Ramos (cell line): ENCODE results near the gene FUT7.

ENCODE experiments used
- in situ Hi-C: fragments of 300-500 bp; cut with MboI; formaldehyde crosslinking; loops from one replicate; pipeline ENCODE4 v1.14.3; 2022; ENCODE audit warnings: low sequenced_read_pairs; ENCODE audit not compliant: unreplicated experiment

Gene FUT7

GRCh38 chr9:137067860-137068538 lies 36.1 kb upstream of the FUT7 start:
- in situ Hi-C loops = loop anchor here (25.0 kb wide), 1 partner anchor 369 kb away; the partner anchor contains the start of gene ENTPD8

- in situ Hi-C loops = loop anchor here (25.0 kb wide), 1 partner anchor 371 kb away; the partner anchor contains the start of gene ENTPD8
Measured at GRCh38 chr9:137066096-137066861, 34.4 kb upstream of the FUT7 start.

DNA sequence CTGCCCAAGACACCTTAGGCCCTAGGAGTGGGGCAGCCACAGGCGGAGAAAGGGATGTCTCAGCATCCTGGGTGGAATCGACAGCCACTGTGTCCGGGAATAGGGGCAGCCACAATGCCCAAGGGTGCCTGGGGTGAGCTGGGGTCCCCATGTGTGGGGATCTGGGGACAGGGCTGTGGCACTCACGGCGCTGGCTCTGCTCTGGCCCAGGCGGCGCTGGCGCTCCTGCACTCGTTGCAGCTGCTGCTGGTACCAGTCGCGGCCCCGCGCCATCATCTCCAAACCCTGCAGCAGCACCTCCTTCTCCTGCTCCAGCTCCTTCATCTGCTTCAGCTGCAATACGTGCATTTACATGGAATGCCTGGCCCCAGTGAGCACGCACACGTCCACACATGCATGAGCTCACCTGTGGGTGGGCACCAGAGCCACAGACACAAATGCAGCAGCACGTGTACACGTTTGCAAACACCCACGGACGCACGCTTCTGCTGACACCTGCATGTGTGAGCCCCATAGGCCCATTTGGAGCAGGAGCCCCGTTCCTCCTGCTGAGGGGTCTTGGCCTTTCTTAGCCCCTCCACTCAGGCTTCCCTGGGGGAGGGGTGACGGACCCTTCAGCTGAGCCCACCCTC lies 33.6 kb upstream of the FUT7 start:
- in situ Hi-C loops = loop anchor here (25.0 kb wide), 1 partner anchor 372 kb away; the partner anchor contains the start of gene ENTPD8

- in situ Hi-C loops = loop anchor here (25.0 kb wide), 1 partner anchor 372 kb away; the partner anchor contains the start of gene ENTPD8
Measured at GRCh38 chr9:137064880-137065164, 32.9 kb upstream of the FUT7 start.

GRCh38 chr9:137064027-137064879 lies 32.4 kb upstream of the FUT7 start:
- in situ Hi-C loops = loop anchor here (25.0 kb wide), 1 partner anchor 373 kb away; the partner anchor contains the start of gene ENTPD8

DNA sequence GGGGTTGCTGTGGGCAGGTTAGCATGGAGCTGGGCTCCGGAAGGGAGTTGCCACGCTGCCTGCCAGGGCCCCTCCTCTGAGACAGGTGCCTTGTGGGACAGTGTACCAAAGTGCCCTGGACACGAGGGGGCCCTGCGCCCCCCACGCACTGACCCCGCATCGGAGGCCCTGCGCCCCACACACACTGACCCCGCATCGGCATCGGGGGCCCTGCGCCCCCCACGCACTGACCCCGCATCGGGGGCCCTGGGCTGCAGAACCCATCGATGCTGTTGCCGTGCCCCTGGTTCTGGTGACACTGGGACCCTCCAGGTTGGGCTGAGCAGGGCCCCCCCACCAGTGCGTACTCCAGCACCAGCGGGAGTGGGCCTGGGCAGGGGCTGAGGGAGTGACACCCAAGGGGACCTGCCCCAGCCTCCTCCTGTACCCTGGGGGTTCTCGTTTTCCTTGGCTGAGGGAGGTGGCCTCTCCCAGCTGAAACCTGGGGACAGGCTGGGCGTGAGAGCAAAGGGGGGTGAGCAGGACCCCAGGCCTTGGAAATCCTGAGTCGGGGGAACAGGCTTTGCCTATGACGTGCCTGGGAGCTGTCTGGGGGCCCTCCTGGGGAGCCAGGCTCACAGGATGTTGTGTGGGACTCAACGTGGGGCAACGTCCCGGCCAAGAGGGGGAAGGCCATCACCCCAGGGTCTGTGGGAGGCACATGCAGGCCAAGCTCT lies 31.6 kb upstream of the FUT7 start:
- in situ Hi-C loops = loop anchor here (25.0 kb wide), 1 partner anchor 374 kb away; the partner anchor contains the start of gene ENTPD8

DNA sequence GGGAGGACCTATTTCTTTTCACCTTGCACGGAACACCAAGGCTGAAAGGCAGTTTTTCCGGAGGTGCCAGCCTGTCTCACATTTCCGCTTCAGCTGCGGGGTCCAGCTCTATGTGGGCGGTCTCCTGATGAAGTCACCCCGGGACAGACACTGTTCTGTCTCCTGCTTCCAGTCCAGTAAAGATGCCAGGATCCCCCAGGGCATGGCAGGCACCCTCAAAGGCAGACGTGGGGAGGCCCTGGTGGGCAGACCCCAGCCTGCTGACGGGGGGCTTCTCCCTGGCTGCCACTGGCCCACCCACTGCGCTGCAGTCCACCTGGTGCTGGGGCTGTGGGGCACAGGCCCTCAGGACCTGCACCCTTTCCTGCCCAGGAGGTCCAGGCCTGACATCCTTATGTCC lies 30.9 kb upstream of the FUT7 start:
- in situ Hi-C loops = loop anchor here (25.0 kb wide), 1 partner anchor 375 kb away; the partner anchor contains the start of gene ENTPD8

GRCh38 chr9:137062384-137062783 lies 30.5 kb upstream of the FUT7 start:
- in situ Hi-C loops = loop anchor here (25.0 kb wide), 1 partner anchor 375 kb away; the partner anchor contains the start of gene ENTPD8

DNA sequence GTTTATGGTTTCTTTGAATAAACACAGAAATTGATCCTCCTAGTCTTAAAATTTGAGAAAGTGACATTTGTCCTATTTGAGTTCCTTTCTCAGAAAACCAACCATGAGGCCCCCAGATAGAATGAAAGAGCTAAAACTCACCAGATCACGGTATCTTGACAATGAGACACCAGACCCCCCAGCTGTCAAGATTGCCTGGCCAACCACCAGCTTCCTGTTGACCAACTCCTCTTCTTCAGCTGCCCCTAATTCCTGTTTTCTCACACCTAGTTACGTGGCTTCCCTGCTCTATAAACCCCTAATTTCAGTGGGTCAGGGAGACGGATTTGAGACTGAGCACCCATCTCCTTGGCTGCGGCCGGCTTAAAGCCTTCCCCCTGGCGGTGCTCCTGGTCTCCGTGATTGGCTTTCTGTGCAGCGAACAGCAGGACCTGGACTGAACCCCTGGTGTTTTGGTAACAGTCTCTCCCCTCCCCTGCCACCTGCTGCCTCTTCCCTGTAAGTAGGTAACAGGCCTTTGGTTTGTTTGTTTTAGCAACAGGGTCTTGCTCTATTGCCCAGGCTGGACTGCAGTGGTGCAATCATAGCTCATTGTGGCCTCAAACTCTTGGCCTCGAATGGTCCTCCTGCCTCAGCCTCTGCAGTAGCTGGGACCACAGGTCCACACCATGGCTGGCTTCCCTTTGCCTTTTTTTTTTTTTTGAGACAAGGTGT lies 26.8 kb upstream of the FUT7 start:
- in situ Hi-C loops = loop anchor here (25.0 kb wide), 1 partner anchor 379 kb away; the partner anchor contains the start of gene ENTPD8

DNA sequence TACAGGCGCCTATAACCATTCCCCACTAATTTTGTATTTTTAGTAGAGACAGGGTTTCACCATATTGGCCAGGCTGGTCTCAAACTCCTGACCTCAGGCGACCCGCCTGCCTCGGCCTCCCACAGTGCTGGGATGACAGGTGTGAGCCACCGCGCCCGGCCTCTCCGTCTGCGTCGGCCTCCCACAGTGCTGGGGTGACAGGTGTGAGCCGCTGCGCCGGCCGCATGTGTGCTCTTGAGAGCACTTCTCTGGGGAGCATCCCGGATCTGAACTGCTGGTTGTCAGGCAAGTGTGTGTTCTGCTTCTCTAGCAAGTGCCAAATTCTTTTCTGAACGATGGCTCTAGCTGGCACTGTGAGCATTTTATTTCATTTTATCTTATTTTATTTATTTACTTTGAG lies 25.7 kb upstream of the FUT7 start:
- in situ Hi-C loops = loop anchor here (25.0 kb wide), 1 partner anchor 380 kb away; the partner anchor contains the start of gene ENTPD8

DNA sequence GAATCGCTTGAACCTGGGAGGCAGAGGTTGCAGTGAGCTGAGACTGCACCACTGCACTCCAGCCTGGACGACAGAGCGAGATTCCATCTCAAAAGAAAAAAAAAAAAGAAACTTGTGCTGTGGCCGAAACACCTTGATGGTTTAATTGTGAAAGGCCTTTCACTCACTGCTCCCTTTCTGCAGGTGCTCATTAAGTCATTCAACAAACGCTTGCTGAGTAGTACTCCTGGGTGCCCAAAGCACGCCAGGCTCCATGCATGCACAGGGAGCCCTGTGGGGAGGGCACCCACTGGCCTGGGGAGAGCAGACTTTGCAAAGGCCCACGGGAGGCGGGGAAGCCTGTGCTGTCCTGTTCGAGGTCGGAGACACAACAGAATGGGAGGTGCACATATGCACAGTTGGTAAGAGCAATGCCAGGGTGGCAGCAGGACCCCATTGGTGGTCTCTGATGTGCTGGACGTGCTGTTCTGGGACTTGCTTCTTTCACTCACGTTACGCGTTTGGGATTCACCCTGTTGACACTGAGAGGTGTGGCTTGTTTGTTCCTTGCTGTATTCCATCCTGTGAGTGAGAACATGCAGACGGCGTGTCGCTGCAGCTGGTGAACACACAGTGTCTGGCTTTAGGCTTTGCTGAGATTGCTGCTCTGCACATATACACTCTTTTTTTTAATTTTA lies 25.0 kb upstream of the FUT7 start:
- in situ Hi-C loops = loop anchor here (25.0 kb wide), 1 partner anchor 380 kb away; the partner anchor contains the start of gene ENTPD8

DNA sequence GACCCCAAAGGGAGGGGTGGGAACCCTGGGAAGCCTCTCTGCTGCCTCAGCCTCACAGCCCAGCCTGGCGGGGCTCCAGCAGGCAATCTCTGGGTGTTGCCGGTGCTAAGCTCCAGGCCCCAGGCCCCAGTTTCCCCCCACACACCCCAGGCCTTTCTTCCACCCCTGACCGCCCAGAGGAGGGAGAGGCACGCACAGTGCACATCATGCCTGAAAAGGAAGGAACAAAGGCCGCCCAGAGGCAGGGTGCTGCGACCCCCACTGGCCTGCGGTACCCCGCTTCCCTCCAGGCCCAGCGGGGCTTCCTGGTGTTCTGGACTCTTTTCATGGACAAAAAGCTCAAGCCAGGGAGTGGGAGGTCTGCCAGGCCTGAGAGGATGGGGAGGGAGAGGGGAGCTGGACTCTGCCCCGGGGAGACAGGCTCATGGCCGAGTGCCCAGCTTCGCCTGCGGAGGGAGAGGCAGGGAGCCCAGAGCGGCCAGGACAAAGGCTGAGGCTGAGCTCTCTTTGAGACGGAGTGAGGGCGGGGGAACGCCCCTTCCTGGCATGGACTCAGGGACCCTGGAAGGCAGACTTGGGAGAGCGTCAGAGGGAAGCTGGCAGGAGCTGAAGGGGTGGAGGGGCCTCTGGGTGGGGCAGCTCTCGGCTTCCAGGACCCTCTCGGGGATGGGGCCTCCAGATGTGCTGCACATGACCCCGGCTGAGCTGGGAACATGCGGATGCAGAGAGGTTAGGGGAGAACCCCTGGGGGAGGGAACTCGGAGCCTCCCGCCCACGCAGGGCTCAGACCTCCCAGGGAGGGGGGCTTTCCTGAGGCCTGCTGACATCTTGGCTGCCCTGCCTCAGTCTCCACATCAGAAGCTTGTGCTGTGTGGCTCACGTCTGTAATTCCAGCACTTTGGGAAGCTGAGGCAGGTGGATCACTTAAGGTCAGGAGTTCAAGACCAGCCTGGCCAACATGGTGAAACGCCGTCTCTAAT lies 23.8 kb upstream of the FUT7 start:
- in situ Hi-C loops = loop anchor here (25.0 kb wide), 1 partner anchor 382 kb away; the partner anchor contains the start of gene ENTPD8

GRCh38 chr9:137054932-137055384 lies 23.1 kb upstream of the FUT7 start:
- in situ Hi-C loops = loop anchor here (25.0 kb wide), 1 partner anchor 382 kb away; the partner anchor contains the start of gene ENTPD8

- in situ Hi-C loops = loop anchor here (25.0 kb wide), 1 partner anchor 383 kb away; the partner anchor contains the start of gene ENTPD8
Measured at GRCh38 chr9:137053944-137054931, 22.4 kb upstream of the FUT7 start, which contains the start of gene ENTPD2. Gene ENTPD2 (minus strand): TSS chr9:137054061. CDS start chr9:137053997, 64 bp downstream.
